ENCODE results near the gene SRCAP.

GRCh38 chr16:30715750-30716445, 16.9 kb downstream of the SRCAP start:
- TF ChIP-seq ZNF362 (tag by site-specific recombination; IDR thresholded peaks at IDR 0.05) (no peak), REST (tag by site-specific recombination; IDR thresholded peaks at IDR 0.05) (no peak), CTCF (tag by site-specific recombination; IDR thresholded peaks at IDR 0.05) (no peak), ZNF510 (tag by site-specific recombination; IDR thresholded peaks at IDR 0.05; ENCODE audit: insufficient replicate concordance) (no peak), ZNF24 (tag by site-specific recombination; IDR thresholded peaks at IDR 0.05) (no peak), ZNF596 (tag by site-specific recombination; IDR thresholded peaks at IDR 0.05) (no peak), ZNF18 (tag by site-specific recombination; IDR thresholded peaks at IDR 0.05) (no peak), GLIS2 (tag by site-specific recombination; IDR thresholded peaks at IDR 0.05) (no peak), ZBTB26 (tag by site-specific recombination; optimal IDR thresholded peaks at IDR 0.05) (no peak), ZNF488 (tag by site-specific recombination; IDR thresholded peaks at IDR 0.05) (no peak), ZBTB21 (tag by site-specific recombination; IDR thresholded peaks at IDR 0.05) (no peak), ZNF513 (tag by site-specific recombination; IDR thresholded peaks at IDR 0.05) (no peak)

Data from HEK293 (cell line).